Left ventricle myocardium inferior (tissue), 1 donor: ENCODE measurements around the gene METTL8. TPM values are rescaled to one million over a fixed set of nuclear protein-coding genes. Genes with fewer than 3 reads are reported as not detected.
"Not testable (repeated sequence)": the region's sequence is repeated elsewhere in the genome, so short reads cannot be mapped to it uniquely, and the experiment has no call there.

Source experiments
- DNase-seq: peaks from one replicate; pipeline ENCODE4 v3.0.0-alpha.2; 2020
- H3K27ac ChIP-seq: fragments of 200-600 bp; replicated peaks from 2 replicates; pipeline ENCODE4 v1.8.0; 2021
- H3K27me3 ChIP-seq: fragments of 200-600 bp; 2 replicates; pipeline ENCODE4 v1.8.0; 2021; ENCODE audit warnings: low read depth
- H3K36me3 ChIP-seq: fragments of 200-600 bp; 2 replicates; pipeline ENCODE4 v1.8.0; 2021
- H3K4me1 ChIP-seq: fragments of 200-600 bp; 2 replicates; pipeline ENCODE4 v1.8.0; 2021
- H3K4me3 ChIP-seq: fragments of 200-600 bp; 2 replicates; pipeline ENCODE4 v1.8.0; 2021; ENCODE audit warnings: mild to moderate bottlenecking, moderate library complexity
- H3K9me3 ChIP-seq: fragments of 200-600 bp; replicated peaks from 2 replicates; pipeline ENCODE4 v1.8.0; 2021
- CTCF ChIP-seq: fragments of 200-600 bp; IDR thresholded peaks from 2 replicates; pipeline ENCODE4 v1.8.0; 2021; ENCODE audit warnings: antibody characterized with exemption, mild to moderate bottlenecking, borderline replicate concordance
- intact Hi-C: fragments of 100-400 bp; cut with micrococcal nuclease; formaldehyde crosslinking; loops from one replicate; pipeline ENCODE4 v1.11.0; 2022
- total RNA-seq: library from RNA; stranded (reverse); fragmentation: NEBNext Ultra II Directional; extraction: Animal tissue kit (Norgen Biotek cat#: 25700); gene quantifications from one replicate; pipeline ENCODE4 v1.2.1, GENCODE V29; 2021
- donor health status: DM: no; HTN: yes; CAD: no; lungs with severe emphysema.

METTL8 gene
- total RNA-seq, 1 donor from 2014 or later = 10.4 TPM

GRCh38 chr2:171367692-171368091, 66.1 kb downstream of the METTL8 start:
- Histone ChIP-seq H3K27ac (no peak overlapping the region), H3K4me1 (no peaks in the 10 kb centered on the region), H3K9me3 (peaks cover 31% of the 10 kb centered on the region), H3K36me3 (peaks cover 16% of the 10 kb centered on the region), H3K27me3 (no peaks in the 10 kb centered on the region), H3K4me3 (no peak overlapping the region)
- DNase-seq = no peak
- no peak for TF ChIP-seq CTCF
- intact Hi-C loops = no loop called here

GRCh38 chr2:171365778-171366177, 68.0 kb downstream of the METTL8 start:
- intact Hi-C loops = no loop called here
- H3K36me3 ChIP-seq = peaks cover 16% of the 10 kb centered on the region
- H3K4me3 ChIP-seq = no peak overlapping the region
- no peak for DNase-seq
- peaks cover 31% of the 10 kb centered on the region for H3K9me3 ChIP-seq
- TF ChIP-seq CTCF = no peak
- H3K4me1 ChIP-seq = no peaks in the 10 kb centered on the region
- H3K27me3 ChIP-seq = no peaks in the 10 kb centered on the region
- no peak overlapping the region for H3K27ac ChIP-seq

- intact Hi-C loops = no loop called here
- no peak for TF ChIP-seq CTCF
- DNase-seq = no peak
- Histone ChIP-seq H3K27me3 (no peaks in the 10 kb centered on the region), H3K9me3 (peaks cover 31% of the 10 kb centered on the region), H3K36me3 (peaks cover 16% of the 10 kb centered on the region), H3K4me3 (no peak overlapping the region), H3K27ac (no peak overlapping the region), H3K4me1 (no peaks in the 10 kb centered on the region)
These were observed 68.6 kb downstream of the METTL8 start for GRCh38 chr2:171365232-171365631.

GRCh38 chr2:171362396-171362795, 71.4 kb downstream of the METTL8 start:
- Histone ChIP-seq H3K4me1 (no peaks in the 10 kb centered on the region), H3K36me3 (peaks cover 14% of the 10 kb centered on the region), H3K27me3 (no peaks in the 10 kb centered on the region), H3K9me3 (peaks cover 20% of the 10 kb centered on the region), H3K4me3 (no peak overlapping the region), H3K27ac (no peak overlapping the region)
- TF ChIP-seq CTCF = no peak
- no peak for DNase-seq
- intact Hi-C loops = no loop called here

GRCh38 chr2:171360905-171361304, 72.9 kb downstream of the METTL8 start:
- H3K27ac ChIP-seq = no peak overlapping the region
- H3K4me3 ChIP-seq = no peak overlapping the region
- TF ChIP-seq CTCF = no peak
- peaks cover 1% of the 10 kb centered on the region for H3K36me3 ChIP-seq
- no peak for DNase-seq
- H3K27me3 ChIP-seq = no peaks in the 10 kb centered on the region
- intact Hi-C loops = no loop called here
- peaks cover 5% of the 10 kb centered on the region for H3K9me3 ChIP-seq
- no peaks in the 10 kb centered on the region for H3K4me1 ChIP-seq

GRCh38 chr2:171353746-171354145, 80.0 kb downstream of the METTL8 start:
- H3K27ac ChIP-seq, DNase-seq, H3K4me1 ChIP-seq, H3K36me3 ChIP-seq, intact Hi-C loops, H3K27me3 ChIP-seq, H3K4me3 ChIP-seq: not testable (repeated sequence)
- peaks cover 17% of the 10 kb centered on the region for H3K9me3 ChIP-seq
